ENCODE results near the gene CLINT1. TPM values are rescaled to one million over a fixed set of nuclear protein-coding genes. Genes with fewer than 3 reads are reported as not detected.

The CLINT1 gene
- total and polyA plus RNA-seq, 2 of the 13 experiments (the other 11 are each of a cell fraction or from before 2014, with no cell fraction given), result 64.0 to 104 TPM

DNA sequence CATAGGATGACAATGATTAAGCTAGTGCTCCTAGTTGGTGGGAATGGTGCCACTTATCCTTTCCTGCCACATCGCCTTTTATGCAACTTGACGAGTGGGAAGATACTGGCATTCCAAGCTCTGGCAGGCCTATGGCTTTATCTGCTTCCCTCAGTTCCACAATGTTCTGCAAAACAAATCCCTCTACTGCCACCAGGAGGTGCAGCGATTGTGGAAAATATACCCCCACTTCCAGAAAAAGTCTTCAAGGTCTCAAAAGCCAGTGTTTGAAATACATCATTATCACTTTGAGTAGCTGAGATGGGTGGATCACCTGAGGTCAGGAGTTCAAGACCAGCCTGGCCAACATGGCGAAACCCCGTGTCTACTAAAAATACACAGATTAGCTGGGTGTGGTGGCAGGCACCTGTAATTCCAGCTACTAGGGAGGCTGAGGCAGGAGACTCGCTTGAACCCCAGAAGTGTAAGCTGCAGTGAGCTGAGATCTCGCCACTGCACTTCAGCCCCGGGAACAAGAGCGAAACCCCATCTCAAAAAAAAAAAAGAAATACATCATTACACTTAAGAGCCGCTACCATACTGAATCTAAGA, 3.4 kb downstream of the CLINT1 start (continued):
- TF ChIP-seq THRA (CRISPR knock-in tag; IDR thresholded peaks at IDR 0.05; ENCODE audit: borderline replicate concordance) (no peak), PHF8 (CRISPR knock-in tag; IDR thresholded peaks at IDR 0.05) (no peak), ZFX (CRISPR knock-in tag; IDR thresholded peaks at IDR 0.05; ENCODE audit: low read depth) (no peak), ELF3 (CRISPR knock-in tag; IDR thresholded peaks at IDR 0.05) (0 out of 2 replicates have a peak, but pooled peaks have one; percentile 25), SP140L (CRISPR knock-in tag; IDR thresholded peaks at IDR 0.05; ENCODE audit: borderline replicate concordance) (no peak), STAG1 (CRISPR knock-in tag; IDR thresholded peaks at IDR 0.05) (peak; percentile 58), MYNN (CRISPR knock-in tag; IDR thresholded peaks at IDR 0.05; ENCODE audit: low read depth) (no peak), ZNF460 (CRISPR knock-in tag; IDR thresholded peaks at IDR 0.05; ENCODE audit: borderline replicate concordance) (no peak), ZNF678 (CRISPR knock-in tag; IDR thresholded peaks at IDR 0.05) (no peak), ZNF580 (CRISPR knock-in tag; IDR thresholded peaks at IDR 0.05; ENCODE audit: borderline replicate concordance, low read depth) (0 out of 2 replicates have a peak, but pooled peaks have one; percentile 54), ZNF33A (CRISPR knock-in tag; IDR thresholded peaks at IDR 0.05; ENCODE audit: borderline replicate concordance) (no peak), RAD21 (CRISPR knock-in tag; IDR thresholded peaks at IDR 0.05) (0 out of 2 replicates have a peak, but pooled peaks have one; percentile 34), ZKSCAN1 (IDR thresholded peaks at IDR 0.05; ENCODE audit: low read length) (no peak), THAP11 (CRISPR knock-in tag; IDR thresholded peaks at IDR 0.05) (peak; percentile 60), LBX2 (CRISPR knock-in tag; IDR thresholded peaks at IDR 0.05; ENCODE audit: borderline replicate concordance) (no peak), HOXA3 (CRISPR knock-in tag; IDR thresholded peaks at IDR 0.05) (no peak), ZSCAN22 (CRISPR knock-in tag; IDR thresholded peaks at IDR 0.05) (no peak), RAD51 (IDR thresholded peaks at IDR 0.05; ENCODE audit: borderline replicate concordance) (no peak), ARID2 (CRISPR knock-in tag; IDR thresholded peaks at IDR 0.05; ENCODE audit: borderline replicate concordance) (no peak), SMYD3 (CRISPR knock-in tag; IDR thresholded peaks at IDR 0.05) (no peak), NR0B2 (CRISPR knock-in tag; IDR thresholded peaks at IDR 0.05) (no peak), ZNF282 (IDR thresholded peaks at IDR 0.05; ENCODE audit: partially characterized antibody) (no peak), FOXC1 (CRISPR knock-in tag; IDR thresholded peaks at IDR 0.05; ENCODE audit: borderline replicate concordance) (no peak), HMGA1 (CRISPR knock-in tag; conservative IDR thresholded peaks at IDR 0.05) (no peak), FOXA3 (CRISPR knock-in tag; IDR thresholded peaks at IDR 0.05) (no peak), ZNF615 (CRISPR knock-in tag; IDR thresholded peaks at IDR 0.05; ENCODE audit: borderline replicate concordance) (no peak), ZNF629 (CRISPR knock-in tag; conservative IDR thresholded peaks at IDR 0.05) (no peak), SMC3 (IDR thresholded peaks at IDR 0.05; ENCODE audit: low read length) (peak; percentile 67; the same call in 1 of the 2 replicates)
- TF ChIP-seq, protein P1, sequence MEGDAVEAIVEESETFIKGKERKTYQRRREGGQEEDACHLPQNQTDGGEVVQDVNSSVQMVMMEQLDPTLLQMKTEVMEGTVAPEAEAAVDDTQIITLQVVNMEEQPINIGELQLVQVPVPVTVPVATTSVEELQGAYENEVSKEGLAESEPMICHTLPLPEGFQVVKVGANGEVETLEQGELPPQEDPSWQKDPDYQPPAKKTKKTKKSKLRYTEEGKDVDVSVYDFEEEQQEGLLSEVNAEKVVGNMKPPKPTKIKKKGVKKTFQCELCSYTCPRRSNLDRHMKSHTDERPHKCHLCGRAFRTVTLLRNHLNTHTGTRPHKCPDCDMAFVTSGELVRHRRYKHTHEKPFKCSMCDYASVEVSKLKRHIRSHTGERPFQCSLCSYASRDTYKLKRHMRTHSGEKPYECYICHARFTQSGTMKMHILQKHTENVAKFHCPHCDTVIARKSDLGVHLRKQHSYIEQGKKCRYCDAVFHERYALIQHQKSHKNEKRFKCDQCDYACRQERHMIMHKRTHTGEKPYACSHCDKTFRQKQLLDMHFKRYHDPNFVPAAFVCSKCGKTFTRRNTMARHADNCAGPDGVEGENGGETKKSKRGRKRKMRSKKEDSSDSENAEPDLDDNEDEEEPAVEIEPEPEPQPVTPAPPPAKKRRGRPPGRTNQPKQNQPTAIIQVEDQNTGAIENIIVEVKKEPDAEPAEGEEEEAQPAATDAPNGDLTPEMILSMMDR (CRISPR knock-in tag; IDR thresholded peaks at IDR 0.05), result peak; percentile 69

Data from HepG2 (cell line).